Activated CD8-positive, alpha-beta memory T cell treated with anti-CD3 and anti-CD28 coated beads for 24 hours (primary cell): ENCODE measurements around the gene KHSRP.

ENCODE experiments used
- DNase-seq: peaks from one replicate; pipeline ENCODE4 v3.0.0-alpha.2; 2020

Gene KHSRP

DNA sequence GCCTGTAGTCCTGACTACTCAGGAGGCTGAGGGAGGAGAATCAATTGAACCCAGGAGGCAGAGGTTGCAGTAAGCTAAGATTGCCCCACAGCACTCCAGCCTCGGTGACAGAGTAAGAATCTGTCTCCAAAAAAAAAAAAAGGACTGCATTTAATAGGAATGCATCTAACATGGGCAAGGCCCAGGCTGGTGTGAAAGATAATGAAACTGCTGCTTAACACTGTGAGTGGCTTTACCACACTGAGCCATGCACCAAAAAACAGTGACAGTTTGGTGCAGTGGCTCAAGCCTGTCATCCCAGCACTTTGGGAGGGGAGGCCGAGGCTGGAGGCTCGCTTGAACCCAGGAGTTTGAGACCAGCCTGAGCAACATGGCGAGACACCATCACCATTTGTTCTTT lies 40.2 kb downstream of the KHSRP start:
- no peak for DNase-seq

DNA sequence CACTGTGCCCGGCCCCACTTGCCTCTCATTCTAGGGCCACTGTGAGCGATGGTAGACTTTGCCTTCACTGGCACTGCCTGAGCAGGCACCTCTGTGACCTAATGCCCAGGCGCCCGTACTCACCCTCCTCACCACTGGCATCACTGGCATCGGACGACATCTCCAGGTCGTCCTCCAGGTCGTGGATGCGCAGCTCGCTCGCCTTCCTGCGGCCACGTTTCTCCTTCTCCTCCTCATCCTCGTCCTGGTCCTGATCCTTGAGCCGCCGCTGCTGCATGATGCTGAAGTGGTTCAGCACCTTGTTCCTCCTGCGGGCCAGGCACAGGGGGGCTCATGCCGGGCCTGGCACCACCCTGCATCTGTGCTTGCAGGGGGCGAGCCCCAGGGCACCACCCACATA lies 41.4 kb downstream of the KHSRP start:
- no peak for DNase-seq

DNA sequence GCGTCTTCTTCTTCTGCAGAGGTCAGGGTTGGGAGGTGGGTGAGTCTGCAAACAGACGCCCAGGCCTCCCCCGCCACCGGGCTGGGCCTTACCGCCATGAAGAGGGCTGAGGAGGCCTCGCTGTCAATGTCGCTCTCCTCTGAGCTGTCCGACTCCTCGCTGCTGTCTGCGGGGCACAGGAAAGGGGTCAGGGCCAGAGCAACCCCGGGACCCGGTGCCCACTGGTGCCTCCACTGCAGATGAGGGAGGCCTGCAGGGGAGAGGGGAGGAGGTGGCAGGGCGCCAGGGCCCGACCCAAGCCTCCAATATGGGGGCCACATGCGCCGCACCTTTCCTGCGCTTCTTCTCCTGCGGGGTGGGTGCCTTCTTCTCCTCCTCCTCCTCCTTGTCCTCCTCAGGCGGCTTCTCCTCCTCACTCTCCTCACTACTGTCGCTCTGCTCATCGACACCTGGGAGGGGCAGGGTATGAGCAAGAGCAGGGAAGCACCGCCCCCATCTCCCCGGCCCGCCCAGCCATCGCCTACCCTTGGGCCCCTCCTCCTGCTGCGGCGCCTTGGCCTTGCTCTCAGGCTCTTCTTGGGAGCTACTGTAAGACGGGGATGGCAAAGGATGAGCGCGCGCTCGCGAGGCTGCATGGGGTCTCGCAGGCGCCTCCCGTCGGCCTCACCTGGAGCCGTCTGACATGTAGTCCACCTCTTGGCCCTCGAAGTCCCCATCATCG lies 43.4 kb downstream of the KHSRP start:
- DNase-seq, result no peak

DNA sequence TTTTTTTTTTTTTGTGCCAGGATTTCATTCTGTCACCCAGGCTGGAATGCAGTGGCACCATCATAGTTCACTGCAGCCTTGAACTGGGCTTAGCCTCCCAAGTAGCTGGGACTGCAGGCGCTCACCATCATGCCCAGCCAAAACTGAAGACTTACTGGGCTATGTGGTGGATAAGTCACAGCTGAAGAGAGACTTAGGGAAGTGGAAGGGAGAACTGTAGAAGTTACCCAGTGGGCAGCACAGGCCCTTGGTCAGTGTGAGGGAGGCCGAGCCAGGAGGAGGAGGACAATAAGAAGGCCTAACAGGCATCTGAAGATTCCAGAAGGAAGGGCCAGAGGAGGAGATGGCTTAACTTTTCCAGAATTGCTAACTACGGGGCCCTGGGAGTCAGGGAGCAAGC lies 44.9 kb downstream of the KHSRP start:
- no peak for DNase-seq

DNA sequence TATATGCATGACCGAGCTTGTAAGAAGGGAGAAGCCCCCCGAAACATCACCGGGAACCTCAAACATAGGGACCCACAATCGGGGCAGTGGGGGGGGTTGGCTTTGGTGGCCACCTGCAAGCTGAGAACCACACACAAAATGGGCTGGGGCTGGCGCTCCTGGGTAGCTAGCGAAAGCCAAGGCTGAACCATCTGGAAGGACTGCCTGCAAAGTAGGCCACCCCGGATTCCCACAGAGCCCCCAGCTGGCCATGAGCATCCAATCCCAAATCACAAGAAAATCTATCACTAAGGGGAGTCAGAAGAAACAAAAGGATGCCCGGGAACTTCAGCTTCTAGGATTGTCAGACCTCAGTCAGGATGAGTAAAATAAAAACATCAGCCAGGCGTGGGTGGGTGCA lies 46.1 kb downstream of the KHSRP start:
- DNase-seq, result no peak

DNA sequence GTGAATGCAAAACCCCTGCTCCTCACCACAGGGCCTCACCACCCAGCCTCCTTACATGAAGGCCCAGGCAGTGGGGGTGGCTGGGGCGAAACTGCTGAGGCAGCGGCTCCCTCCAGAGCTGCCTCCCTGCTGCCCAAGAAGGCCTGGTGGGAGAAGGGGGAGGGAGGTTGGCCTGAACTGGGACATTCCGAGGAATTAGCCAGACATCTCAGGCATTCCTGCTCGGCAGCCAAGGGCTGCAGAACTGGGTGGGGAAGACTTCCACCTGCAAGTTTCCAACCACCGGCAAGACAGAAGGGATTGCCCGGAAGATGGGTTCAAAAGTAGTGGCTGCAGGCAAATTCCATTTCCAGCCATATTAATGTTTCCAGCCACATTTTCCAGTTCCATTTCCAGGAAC lies 46.6 kb downstream of the KHSRP start:
- no peak for DNase-seq

DNA sequence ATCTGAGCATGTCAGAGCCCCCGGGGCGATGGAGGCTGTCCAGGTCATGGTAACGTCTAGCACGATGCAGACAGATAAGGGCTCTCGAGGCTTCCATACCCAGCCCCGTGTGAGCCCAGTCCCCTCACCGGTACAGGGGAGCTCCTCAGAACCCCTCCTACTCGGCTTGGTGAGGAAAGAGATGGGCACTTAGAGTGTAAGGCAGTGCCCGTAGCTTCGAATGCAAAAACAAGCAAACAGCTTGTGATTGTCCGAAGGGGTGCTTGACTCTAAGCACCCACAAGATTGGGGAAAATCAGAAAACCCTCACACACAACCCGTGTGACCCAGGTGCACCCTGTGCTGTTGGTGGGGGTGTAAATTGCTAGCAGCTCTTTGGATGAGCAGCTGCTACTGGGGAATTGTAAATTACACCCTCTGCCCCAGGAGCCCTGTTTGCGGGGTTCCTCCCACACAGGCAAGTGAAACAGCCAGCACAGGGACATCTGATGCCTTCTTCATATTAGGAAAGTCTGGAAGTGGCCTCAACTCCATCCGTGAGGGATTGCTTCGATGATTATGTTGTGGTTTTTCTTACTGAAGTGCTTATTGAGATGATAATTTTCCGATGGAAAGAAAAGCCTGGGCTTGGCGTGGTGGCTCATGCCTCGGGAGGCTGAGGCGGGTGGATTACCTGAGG lies 48.0 kb downstream of the KHSRP start:
- DNase-seq, result no peak

DNA sequence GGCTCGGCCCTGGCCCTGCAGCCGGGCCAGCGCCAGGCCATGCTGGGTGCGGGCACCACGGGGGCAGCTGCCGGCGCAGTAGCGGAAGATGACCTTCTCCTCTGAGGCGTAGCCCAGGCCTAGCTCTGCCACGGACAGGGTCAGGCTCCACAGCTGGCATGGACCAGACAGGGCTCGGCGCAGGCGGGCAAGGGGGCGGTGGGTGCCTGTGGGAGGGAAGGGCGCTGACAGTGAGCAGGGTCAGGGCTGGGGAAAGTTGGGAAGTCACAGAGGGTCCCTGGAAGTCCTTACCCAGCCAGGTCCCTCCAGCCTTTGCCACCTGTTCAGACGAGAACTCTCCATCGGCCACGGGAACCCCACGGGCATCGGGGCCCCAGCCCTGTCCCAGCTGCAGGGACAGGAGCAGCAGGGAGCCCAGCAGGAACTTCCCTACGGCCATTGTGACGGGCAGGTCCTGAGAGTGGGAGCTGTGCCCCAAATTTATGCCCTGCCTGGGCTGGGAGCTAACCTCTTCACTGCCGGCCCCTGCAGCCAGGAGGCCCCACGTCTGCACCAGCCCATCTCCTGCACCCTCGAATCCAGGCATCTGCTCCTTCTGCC lies 49.1 kb downstream of the KHSRP start, which contains the start of gene PSPN:
Gene PSPN, minus strand, starts transcription at position 523 of the 600 bp plus-strand sequence. Its CDS starts 84 bp downstream, at position 439.
- DNase-seq, result no peak

DNA sequence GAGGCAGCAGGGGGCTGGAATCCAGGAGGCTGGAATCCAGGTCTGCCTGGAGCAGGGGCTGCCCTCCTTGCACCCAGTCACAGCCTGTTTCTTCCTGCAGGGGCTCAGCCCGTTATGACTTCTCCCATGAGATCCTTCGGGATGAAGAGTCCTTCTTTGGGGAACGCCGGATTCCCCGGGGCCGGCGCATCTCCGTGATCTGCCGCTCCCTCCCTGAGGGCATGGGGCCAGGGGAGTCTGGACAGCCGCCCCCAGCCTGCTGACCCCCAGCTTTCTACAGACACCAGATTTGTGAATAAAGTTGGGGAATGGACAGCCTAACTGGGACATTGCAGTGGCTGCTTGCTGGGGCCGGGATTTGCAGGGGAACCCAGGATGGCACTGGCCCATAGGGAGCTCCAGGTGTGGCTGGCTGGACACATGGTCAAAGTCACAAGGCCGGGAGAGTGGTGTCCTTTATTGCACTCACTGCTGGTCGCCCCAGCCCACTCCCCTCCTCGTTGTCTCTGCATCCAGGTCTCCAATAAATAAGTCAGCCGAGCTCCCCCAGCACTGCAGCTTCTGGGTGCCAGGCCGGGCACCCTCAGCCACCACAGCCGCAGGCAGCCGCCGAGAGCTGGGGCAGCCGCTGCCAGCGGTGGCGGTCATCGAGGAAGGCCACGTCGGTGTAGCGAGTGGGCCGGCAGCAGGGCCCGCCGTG lies 49.8 kb downstream of the KHSRP start:
- no peak for DNase-seq

DNA sequence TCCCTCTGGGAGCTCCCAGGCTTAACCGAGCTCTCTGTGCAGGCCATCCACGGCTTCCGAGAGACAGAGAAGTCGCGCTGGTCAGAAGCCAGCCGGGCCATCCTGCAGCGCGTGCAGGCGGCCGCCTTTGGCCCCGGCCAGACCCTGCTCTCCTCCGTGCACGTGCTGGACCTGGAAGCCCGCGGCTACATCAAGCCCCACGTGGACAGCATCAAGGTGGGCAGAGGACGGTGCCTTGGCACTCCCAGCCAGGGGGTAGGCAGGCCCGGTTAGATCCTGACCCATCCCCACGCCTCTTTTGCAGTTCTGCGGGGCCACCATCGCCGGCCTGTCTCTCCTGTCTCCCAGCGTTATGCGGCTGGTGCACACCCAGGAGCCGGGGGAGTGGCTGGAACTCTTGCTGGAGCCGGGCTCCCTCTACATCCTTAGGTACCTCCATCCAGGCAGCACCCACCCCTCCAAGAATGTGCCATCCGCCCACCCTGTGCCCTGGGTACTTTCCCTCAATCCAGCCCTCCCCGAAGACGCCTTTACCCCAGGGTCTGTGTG lies 50.4 kb downstream of the KHSRP start:
- no peak for DNase-seq

DNA sequence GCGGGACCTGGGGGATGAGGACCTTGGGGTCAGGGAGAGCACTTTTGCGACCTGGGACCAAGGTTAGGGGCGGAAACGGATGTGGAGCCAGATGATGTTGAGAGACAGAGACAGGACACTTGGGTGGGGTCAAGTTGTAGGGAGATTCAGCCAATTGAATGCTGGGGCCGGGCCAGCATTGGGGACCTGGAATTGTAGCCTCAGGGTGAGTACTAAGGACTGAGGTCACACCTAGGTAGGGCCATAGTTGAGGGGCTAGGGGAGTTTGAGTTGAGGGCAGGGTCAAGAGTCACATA lies 50.9 kb downstream of the KHSRP start:
- no peak for DNase-seq

DNA sequence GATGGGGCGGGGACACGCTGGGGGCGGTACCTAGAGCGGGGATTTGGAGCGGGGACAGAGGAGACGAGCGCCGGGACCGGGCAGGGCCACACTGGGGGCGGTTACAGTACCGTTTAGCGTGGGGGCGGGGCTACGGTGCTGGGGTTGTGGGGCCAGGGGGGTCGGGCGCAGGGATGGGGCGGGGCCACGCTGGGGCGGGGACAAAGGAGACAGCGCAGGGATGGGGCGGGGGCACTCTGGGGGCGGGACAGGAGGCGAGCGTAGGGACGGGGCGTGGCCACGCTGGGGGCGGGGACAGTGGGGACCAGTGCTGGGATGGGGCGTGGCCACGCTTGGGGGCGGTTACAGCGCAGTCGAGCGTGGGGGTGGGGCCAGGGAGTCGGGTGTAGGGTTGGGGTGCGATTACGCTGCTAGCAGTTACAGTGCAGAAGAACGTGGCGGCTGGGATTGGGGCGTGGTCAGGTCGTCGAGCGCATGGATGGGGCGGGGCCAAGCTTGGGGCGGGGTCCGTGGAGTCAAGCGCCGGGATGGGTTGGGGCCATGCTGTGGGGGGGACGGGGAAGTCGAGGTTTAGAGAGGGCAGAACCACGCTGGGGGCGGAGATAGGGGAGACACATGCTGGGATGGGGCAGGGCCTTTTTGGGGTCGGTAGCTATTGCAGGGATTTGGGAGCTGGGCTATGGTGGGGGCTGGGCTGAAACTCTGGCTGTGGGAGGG lies 51.4 kb downstream of the KHSRP start:
- peak; percentile 99 for DNase-seq

DNA sequence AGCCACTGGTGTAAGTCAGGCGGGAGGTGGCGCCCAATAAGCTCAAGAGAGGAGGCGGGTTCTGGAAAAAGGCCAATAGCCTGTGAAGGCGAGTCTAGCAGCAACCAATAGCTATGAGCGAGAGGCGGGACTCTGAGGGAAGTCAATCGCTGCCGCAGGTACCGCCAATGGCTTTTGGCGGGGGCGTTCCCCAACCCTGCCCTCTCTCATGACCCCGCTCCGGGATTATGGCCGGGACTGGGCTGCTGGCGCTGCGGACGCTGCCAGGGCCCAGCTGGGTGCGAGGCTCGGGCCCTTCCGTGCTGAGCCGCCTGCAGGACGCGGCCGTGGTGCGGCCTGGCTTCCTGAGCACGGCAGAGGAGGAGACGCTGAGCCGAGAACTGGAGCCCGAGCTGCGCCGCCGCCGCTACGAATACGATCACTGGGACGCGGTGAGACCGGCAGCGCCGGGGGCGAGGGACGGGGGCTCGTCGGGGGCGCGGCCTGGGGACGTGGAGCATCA lies 52.0 kb downstream of the KHSRP start, which contains the start of gene ALKBH7:
Gene ALKBH7, plus strand, starts transcription at position 201 of the 502 bp plus-strand sequence. Its CDS starts 27 bp downstream, at position 228.
- DNase-seq, result peak; percentile 95

DNA sequence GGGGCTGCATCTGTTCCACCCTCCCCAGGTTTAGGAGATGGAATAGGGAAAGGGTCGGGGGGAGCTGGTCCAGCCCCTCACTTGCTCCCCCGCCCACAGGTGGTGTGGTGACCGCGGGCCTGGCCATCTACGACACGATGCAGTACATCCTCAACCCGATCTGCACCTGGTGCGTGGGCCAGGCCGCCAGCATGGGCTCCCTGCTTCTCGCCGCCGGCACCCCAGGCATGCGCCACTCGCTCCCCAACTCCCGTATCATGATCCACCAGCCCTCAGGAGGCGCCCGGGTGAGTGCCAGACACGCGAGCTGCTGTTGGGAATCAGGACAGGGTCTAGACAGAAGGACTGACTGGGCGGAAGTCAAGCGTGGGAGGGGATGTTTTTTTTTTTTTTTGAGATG lies 60.3 kb downstream of the KHSRP start:
- DNase-seq, result no peak
